Stimulated activated CD4-positive, alpha-beta T cell treated with anti-CD3 and anti-CD28 coated beads, Interleukin-15, amount 100 ng/mL, for 24 hours (primary cell): Measurements from ENCODE around the gene SLC6A9.
A peak's percentile ranks its signal among the peaks of the same experiment; 100 is the strongest.

Source experiments
- DNase-seq: peaks from one replicate; pipeline ENCODE4 v3.0.0-alpha.2; 2020

The SLC6A9 gene

DNA sequence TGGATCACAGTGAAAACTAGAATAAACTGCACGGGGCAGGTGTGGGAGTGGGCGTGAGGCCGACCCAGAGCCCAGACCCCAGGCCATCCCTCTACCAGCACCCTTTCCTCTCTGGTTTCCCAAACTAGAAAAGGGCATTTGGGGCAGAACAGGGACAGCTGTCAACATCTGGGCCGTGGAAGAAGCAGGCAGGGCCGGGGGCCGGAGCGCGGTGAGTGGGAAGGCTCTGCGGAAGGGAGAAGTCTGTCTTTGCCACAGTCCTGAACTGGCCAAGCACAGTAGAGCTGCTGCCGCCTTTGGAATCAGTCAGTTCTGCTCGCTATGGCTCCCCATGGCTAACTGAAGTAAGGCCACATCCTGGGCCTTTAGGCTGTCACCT, 33.3 kb downstream of the SLC6A9 start:
- DNase-seq: no peak

- no peak for DNase-seq
Measured at GRCh38 chr1:43997295-43997999, 33.8 kb downstream of the SLC6A9 start.

- no peak for DNase-seq
Measured at GRCh38 chr1:43996733-43997115, 34.5 kb downstream of the SLC6A9 start.

- DNase-seq: no peak
Measured at GRCh38 chr1:43995984-43996732, 35.1 kb downstream of the SLC6A9 start.

- peak; percentile 28 for DNase-seq
Measured at GRCh38 chr1:43994794-43995790, 36.2 kb downstream of the SLC6A9 start.

GRCh38 chr1:43994071-43994470, 37.2 kb downstream of the SLC6A9 start:
- no peak for DNase-seq

DNA sequence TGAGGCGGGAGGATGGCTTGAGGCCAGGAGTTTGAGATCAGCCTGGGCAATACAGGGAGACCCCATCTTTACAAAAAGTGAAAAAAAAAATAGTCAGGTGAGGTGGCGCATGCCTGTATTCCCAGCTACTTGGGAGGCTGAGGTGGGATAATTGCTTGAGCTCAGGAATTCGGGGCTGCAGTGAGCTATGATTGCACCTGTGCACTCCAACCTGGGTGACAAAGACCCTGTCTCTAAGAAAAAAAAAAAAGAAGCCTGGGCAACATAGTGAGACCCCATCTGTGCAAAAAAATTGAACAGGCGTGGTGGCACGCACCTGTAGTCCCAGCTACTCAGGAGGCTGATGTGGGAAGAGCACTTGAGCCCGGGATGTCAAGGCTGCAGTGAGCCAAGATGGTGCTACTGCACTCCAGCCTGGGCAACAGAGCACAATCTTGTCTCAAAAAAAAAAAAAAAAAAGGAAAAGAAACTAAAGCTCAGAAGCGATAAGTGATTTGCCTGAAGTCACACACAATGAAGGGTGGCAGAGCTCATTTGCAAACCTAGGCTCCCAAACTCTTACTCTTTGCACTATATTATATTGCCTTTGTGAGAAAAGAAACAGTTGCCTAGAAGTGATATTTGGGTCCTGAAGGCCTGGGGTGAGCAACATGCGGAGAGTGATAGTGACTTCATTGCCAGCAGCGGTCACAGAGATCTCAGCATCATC, 37.9 kb downstream of the SLC6A9 start:
- DNase-seq: no peak

- no peak for DNase-seq
Measured at GRCh38 chr1:43992232-43992995, 38.8 kb downstream of the SLC6A9 start.

GRCh38 chr1:43991476-43992231, 39.6 kb downstream of the SLC6A9 start, which contains the start of gene CCDC24:
CCDC24 (plus strand) TSS chr1:43991599; CDS start chr1:43991879, 280 bp downstream.
- peak; percentile 88 for DNase-seq

GRCh38 chr1:43991200-43991475, 40.1 kb downstream of the SLC6A9 start:
- no peak for DNase-seq

DNA sequence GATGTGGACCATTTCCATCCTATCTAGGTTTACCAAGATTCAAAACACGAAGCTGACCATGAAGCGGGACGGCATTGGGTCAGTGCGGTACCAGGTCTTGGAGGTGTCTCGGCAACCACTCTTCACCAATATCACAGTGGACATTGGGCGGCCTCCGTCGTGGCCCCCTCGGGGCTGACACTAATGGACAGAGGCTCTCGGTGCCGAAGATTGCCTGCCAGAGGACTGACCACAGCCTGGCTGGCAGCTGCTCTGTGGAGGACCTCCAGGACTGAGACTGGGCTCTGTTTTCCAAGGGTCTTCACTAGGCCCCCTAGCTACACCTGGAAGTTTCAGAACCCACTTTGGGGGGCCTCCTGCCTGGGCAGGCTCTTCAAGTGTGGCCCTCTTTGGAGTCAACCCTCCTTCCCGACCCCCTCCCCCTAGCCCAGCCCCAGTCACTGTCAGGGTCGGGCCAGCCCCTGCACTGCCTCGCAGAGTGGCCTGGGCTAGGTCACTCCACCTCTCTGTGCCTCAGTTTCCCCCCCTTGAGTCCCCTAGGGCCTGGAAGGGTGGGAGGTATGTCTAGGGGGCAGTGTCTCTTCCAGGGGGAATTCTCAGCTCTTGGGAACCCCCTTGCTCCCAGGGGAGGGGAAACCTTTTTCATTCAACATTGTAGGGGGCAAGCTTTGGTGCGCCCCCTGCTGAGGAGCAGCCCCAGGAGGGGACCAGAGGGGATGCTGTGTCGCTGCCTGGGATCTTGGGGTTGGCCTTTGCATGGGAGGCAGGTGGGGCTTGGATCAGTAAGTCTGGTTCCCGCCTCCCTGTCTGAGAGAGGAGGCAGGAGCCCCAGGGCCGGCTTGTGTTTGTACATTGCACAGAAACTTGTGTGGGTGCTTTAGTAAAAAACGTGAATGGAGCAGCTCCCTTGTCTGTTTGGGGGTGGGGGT, 40.7 kb downstream of the SLC6A9 start:
- DNase-seq: peak; percentile 26

DNA sequence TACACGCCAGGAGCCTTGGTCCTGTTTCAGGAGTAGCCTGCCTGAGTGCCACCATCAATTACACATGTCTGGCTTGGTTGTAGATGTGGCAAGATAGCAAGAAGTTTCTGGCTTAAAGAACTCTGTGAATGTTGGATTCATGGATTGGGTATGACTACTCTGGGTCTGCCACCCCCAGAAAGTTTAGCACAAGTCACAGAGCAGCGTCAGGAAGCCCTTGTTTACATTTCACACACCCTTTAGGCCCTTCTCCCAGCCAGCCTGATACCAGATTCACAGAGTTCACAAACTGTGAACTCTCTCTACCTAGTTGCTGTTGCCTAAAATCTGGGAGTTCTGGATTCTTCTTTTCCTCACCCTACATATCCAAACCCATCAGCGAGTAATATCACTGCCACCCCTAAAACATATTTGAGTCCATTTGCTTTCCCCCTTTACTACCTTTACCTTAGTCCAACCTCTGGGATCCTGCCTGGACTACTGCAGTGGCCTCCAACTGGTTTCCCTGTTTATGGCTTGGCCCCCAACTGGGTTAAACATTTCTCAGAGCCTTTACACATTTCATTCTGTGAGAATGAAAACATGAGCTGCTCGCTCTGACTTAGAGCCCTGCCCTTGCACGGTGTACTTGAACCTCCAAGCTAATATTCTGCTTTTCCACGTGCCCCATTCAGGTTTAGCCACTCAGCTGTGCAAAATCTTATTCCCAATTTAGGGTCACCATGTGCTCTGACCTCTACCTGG, 43.9 kb downstream of the SLC6A9 start:
- DNase-seq: no peak

DNA sequence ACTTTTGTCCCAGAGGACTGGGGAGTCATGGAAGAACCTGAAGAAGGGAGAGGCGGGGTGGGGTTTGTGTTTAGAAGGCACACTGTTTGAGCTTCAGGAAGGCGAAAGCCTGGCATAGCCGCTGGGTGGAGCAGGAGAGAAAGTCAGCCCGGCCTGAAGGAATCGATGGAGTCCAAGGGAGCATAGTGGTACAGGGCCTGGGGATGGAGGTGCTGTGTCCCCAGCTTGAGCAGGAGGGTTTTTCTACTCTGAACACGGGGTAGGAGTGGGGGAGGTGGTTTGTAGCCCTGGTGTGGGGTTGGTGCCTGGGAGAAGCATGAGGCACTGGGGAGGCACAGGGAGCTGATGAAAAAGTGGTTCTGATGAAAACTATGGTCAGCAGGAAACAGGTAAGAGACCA, 44.5 kb downstream of the SLC6A9 start:
- no peak for DNase-seq

- DNase-seq: no peak
Measured at GRCh38 chr1:43985984-43986595, 45.2 kb downstream of the SLC6A9 start.

- DNase-seq: no peak
Measured at GRCh38 chr1:43984855-43985254, 46.4 kb downstream of the SLC6A9 start.

DNA sequence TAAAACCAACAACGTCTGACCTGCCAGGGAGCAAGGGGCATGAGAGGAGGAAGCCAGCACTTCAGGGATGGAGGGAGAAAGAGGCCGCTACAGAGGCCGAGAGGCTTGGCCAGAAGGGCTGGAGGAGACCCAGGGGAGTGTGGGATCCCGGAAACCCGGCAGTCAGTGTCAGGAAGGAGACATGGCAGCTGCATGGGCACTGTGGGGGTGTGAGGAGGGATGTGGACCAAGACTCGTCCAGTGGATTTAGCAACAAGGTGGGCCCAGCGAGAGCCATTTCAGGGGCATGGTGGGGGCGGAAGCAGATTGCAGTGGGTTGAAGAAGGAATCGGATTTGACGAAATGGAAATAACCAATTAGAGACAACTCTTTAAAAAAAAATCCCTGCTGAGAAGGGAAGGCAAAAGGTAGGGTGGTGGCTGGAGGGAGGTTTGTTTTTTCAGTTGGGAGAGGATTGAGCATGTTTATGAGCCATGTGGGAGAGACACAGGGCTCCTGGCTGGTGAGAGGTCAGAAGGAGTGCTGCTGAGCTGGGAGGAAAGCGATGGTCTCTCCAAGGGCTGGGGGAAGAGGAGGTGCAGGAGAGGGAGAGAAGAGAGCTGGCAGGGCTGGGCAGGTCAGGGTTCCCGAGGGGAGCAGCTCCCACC, 47.9 kb downstream of the SLC6A9 start:
- no peak for DNase-seq

GRCh38 chr1:43982808-43983207, 48.5 kb downstream of the SLC6A9 start:
- DNase-seq: no peak

GRCh38 chr1:43982241-43982640, 49.0 kb downstream of the SLC6A9 start:
- no peak for DNase-seq
